ENCODE data around the gene SECISBP2.

SECISBP2 gene

GRCh38 chr9:89381308-89381609 is 63.0 kb downstream of the SECISBP2 start:
- H3K4me2 ChIP-seq (ENCODE audit: low read depth, low read length, poor library complexity, severe bottlenecking), result no peak overlapping the region
- no peak overlapping the region for H3K27ac ChIP-seq (ENCODE audit: low read depth, low read length)
- no peaks in the 10 kb centered on the region for H3K36me3 ChIP-seq (ENCODE audit: low read length)
- H4K20me1 ChIP-seq (ENCODE audit: low read depth, low read length), result no peaks in the 10 kb centered on the region
- H3K9me3 ChIP-seq (ENCODE audit: insufficient read depth, low read length), result no peaks in the 10 kb centered on the region
- no peaks in the 10 kb centered on the region for H3K9me2 ChIP-seq (replicated peaks; ENCODE audit: insufficient read depth, low read length)
- H3K79me2 ChIP-seq (ENCODE audit: insufficient read depth, low read length), result no peaks in the 10 kb centered on the region
- H3F3A ChIP-seq (ENCODE audit: insufficient read depth), result no peaks in the 10 kb centered on the region
- no peak for TF ChIP-seq CTCF (IDR thresholded peaks at IDR 0.05; ENCODE audit: insufficient read depth, low read length, poor library complexity, severe bottlenecking)
- no peak for TF ChIP-seq EZH2phosphoT487 (conservative IDR thresholded peaks at IDR 0.05; ENCODE audit: low read length)
- H3K4me3 ChIP-seq (ENCODE audit: insufficient read depth, low read length, poor library complexity, severe bottlenecking), result no peak overlapping the region
- no peaks in the 10 kb centered on the region for H3K27me3 ChIP-seq (ENCODE audit: low read length)
- H2AFZ ChIP-seq (ENCODE audit: low read depth, low read length, severe bottlenecking), result no peak overlapping the region
- no peak overlapping the region for H3K9ac ChIP-seq (ENCODE audit: low read length)

- no peaks in the 10 kb centered on the region for H3F3A ChIP-seq (ENCODE audit: insufficient read depth)
- H4K20me1 ChIP-seq (ENCODE audit: low read depth, low read length), result no peaks in the 10 kb centered on the region
- H3K79me2 ChIP-seq (ENCODE audit: insufficient read depth, low read length), result no peaks in the 10 kb centered on the region
- H3K4me2 ChIP-seq (ENCODE audit: low read depth, low read length, poor library complexity, severe bottlenecking), result no peak overlapping the region
- no peak overlapping the region for H3K4me3 ChIP-seq (ENCODE audit: insufficient read depth, low read length, poor library complexity, severe bottlenecking)
- H3K27ac ChIP-seq (ENCODE audit: low read depth, low read length), result no peak overlapping the region
- H3K9me2 ChIP-seq (replicated peaks; ENCODE audit: insufficient read depth, low read length), result no peaks in the 10 kb centered on the region
- H3K9ac ChIP-seq (ENCODE audit: low read length), result no peak overlapping the region
- no peaks in the 10 kb centered on the region for H3K9me3 ChIP-seq (ENCODE audit: insufficient read depth, low read length)
- no peak for TF ChIP-seq CTCF (IDR thresholded peaks at IDR 0.05; ENCODE audit: insufficient read depth, low read length, poor library complexity, severe bottlenecking)
- no peaks in the 10 kb centered on the region for H3K36me3 ChIP-seq (ENCODE audit: low read length)
- H2AFZ ChIP-seq (ENCODE audit: low read depth, low read length, severe bottlenecking), result no peak overlapping the region
- no peaks in the 10 kb centered on the region for H3K27me3 ChIP-seq (ENCODE audit: low read length)
Observed at GRCh38 chr9:89382026-89382986, 64.0 kb downstream of the SECISBP2 start.

- Histone ChIP-seq H3K4me3 (ENCODE audit: insufficient read depth, low read length, poor library complexity, severe bottlenecking) (no peak overlapping the region), H4K20me1 (ENCODE audit: low read depth, low read length) (no peaks in the 10 kb centered on the region), H3K9me2 (replicated peaks; ENCODE audit: insufficient read depth, low read length) (no peaks in the 10 kb centered on the region), H3K79me2 (ENCODE audit: insufficient read depth, low read length) (no peaks in the 10 kb centered on the region), H3K9ac (ENCODE audit: low read length) (no peak overlapping the region), H3K27me3 (ENCODE audit: low read length) (no peaks in the 10 kb centered on the region), H3F3A (ENCODE audit: insufficient read depth) (no peaks in the 10 kb centered on the region), H2AFZ (ENCODE audit: low read depth, low read length, severe bottlenecking) (no peak overlapping the region), H3K27ac (ENCODE audit: low read depth, low read length) (no peak overlapping the region), H3K9me3 (ENCODE audit: insufficient read depth, low read length) (no peaks in the 10 kb centered on the region), H3K36me3 (ENCODE audit: low read length) (no peaks in the 10 kb centered on the region), H3K4me2 (ENCODE audit: low read depth, low read length, poor library complexity, severe bottlenecking) (no peak overlapping the region)
- TF ChIP-seq EZH2phosphoT487 (conservative IDR thresholded peaks at IDR 0.05; ENCODE audit: low read length) (no peak), CTCF (IDR thresholded peaks at IDR 0.05; ENCODE audit: insufficient read depth, low read length, poor library complexity, severe bottlenecking) (no peak)
Observed at GRCh38 chr9:89383030-89383720, 64.9 kb downstream of the SECISBP2 start.

Measured in SU-DHL-6 (cell line).